ENCODE measurements around the gene HSPA9.

Gene HSPA9

DNA sequence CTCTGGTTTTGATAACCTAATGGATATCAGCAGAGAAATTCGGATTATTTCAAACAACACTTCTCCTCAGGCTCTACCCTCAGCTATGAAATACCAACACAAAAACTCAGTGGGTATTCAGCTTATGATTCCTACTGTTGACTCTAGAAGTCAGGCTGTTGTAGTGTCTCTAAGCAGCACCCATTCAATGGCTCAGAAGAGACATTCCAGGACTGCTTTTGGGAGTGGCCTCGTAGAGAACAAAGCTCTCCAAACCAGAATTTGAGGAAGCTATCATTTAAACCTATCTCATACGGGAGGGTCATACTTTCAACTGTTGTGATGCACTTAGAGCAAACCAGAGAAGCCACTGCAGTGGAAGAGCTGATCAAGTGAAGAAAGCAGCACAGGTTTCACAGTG, 66.2 kb downstream of the HSPA9 start:
- TF ChIP-seq, protein P1, sequence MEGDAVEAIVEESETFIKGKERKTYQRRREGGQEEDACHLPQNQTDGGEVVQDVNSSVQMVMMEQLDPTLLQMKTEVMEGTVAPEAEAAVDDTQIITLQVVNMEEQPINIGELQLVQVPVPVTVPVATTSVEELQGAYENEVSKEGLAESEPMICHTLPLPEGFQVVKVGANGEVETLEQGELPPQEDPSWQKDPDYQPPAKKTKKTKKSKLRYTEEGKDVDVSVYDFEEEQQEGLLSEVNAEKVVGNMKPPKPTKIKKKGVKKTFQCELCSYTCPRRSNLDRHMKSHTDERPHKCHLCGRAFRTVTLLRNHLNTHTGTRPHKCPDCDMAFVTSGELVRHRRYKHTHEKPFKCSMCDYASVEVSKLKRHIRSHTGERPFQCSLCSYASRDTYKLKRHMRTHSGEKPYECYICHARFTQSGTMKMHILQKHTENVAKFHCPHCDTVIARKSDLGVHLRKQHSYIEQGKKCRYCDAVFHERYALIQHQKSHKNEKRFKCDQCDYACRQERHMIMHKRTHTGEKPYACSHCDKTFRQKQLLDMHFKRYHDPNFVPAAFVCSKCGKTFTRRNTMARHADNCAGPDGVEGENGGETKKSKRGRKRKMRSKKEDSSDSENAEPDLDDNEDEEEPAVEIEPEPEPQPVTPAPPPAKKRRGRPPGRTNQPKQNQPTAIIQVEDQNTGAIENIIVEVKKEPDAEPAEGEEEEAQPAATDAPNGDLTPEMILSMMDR (IDR thresholded peaks at IDR 0.05; ENCODE audit: low read depth, low read length), result no peak
- DNase-seq (ENCODE audit: extremely low read depth, low read depth), result no peak

DNA sequence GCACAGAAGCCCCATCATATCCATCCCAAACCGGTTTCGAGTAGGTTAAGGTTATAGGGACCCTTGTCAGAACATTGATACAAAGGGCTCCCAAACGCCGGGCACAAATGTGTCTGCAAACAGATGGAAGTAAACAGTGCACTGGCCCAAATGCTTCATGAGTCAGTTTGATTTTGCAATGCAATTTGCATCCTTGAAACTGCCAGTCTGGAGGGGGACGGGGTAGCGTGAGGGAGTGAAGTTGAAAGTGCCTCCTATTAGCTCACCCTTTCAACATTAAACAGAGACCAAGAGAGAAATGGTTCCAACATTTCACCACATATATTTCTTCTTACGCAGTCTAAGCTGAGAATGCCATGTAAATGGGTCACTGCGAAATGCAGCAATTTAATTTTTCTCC, 67.7 kb downstream of the HSPA9 start:
- DNase-seq (ENCODE audit: extremely low read depth, low read depth), result peak; percentile 90

DNA sequence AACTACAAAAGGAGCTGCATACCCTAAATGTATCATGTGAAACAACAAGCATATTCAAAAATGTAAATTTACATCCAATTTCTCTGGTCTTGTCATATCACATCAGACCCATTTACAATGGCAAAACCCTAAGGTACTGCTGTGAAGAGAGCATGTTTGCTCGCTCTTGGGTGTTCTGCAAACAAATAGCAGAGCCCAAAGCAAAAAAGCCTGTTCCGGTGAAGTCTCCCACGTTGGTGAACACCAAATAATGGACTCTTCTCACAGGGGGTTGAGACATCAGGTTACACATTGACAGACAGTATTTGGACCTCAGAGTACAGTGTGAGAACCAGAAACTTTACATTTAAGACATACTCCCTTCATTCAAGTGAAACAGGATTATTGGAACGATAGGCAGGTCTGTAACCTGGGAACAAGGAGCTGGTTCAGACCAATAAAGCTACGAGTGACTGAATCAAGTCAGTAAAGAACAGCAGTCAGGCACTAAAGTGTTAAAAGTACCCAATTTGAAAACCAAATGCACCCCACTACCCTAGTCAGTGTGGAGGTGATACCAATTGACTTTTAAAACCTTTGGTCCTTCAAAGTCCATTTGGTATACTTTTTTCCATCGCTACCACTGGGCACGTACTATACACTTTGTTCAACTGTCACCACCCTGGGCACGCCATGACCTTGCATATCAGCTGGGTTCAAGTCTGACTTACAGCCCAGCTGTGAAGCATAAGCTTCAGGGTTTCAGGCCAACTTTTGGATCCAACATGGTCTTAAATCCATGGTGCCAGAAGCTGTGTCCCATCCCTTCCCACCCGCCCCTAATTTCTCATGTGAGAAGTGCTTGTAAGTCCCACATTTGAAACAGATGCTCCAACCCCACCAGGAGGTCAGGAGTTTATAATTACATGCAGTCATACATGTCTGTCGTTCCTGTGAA, 68.6 kb downstream of the HSPA9 start:
- DNase-seq (ENCODE audit: extremely low read depth, low read depth), result peak; percentile 37
- TF ChIP-seq, protein P1 (IDR thresholded peaks at IDR 0.05; ENCODE audit: low read depth, low read length), result no peak

DNA sequence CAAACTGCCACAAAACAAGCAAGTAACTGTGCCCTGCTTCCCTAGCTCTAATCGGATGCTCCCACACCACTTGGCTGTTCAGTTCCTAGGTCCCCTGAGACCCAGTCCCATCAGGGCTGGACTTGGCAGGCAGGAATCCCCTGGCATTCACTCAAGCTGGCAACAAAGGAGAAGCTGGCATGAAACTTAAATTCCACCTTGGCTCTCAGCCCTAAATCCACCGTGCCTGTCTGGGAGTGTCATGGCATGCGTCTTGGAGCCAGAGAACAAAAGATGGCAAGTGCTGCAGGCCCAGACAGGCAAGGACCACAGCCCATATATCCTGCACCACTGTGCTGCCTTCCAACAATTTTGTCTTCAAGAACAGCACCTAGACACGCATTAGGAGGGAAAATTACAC, 70.4 kb downstream of the HSPA9 start:
- TF ChIP-seq, protein P1 (IDR thresholded peaks at IDR 0.05; ENCODE audit: low read depth, low read length), result no peak
- DNase-seq (ENCODE audit: extremely low read depth, low read depth), result no peak

Measured in AG09319 (cell line).